Astrocyte (in vitro differentiated cells and primary cell): ENCODE results near the gene DPM3. TPM values are rescaled to one million over a fixed set of nuclear protein-coding genes. Genes with fewer than 3 reads are reported as not detected.

Experiments used
- DNase-seq: peaks from one replicate; pipeline ENCODE4 v3.0.0-alpha.2; 2010; ENCODE audit warnings: low read depth
- FAIRE-seq: peaks from 2 replicates; lab custom pipeline; 2011; peaks lifted over from hg19 to GRCh38; lab: Jason Lieb, UNC
- H2AFZ ChIP-seq: 2 replicates; pipeline ENCODE4 v1.6.0; 2012; ENCODE audit warnings: low read depth, low read length, inconsistent platforms
- H3K27ac ChIP-seq: 2 replicates; pipeline ENCODE4 v1.5.1; 2011; ENCODE audit warnings: low read depth, low read length, inconsistent platforms
- H3K27me3 ChIP-seq: 2 replicates; pipeline ENCODE4 v1.6.0; 2011; ENCODE audit warnings: low read length, inconsistent platforms; ENCODE audit not compliant: insufficient read depth
- H3K36me3 ChIP-seq: 2 replicates; pipeline ENCODE4 v1.5.1; 2011; ENCODE audit warnings: low read length, inconsistent platforms; ENCODE audit not compliant: insufficient read depth
- H3K4me1 ChIP-seq: 2 replicates; pipeline ENCODE4 v1.5.1; 2011; ENCODE audit warnings: low read length, inconsistent platforms; ENCODE audit not compliant: insufficient read depth
- H3K4me2 ChIP-seq: 2 replicates; pipeline ENCODE4 v1.6.0; 2012; ENCODE audit warnings: low read length, inconsistent platforms
- H3K4me3 ChIP-seq: 2 replicates; pipeline ENCODE4 v1.5.1; 2011; ENCODE audit warnings: low read depth, mild to moderate bottlenecking, low read length, inconsistent platforms; ENCODE audit not compliant: insufficient read depth
- H3K79me2 ChIP-seq: 2 replicates; pipeline ENCODE4 v1.6.0; 2012; ENCODE audit warnings: mild to moderate bottlenecking, low read length, inconsistent platforms; ENCODE audit not compliant: insufficient read depth
- H3K9ac ChIP-seq: 2 replicates; pipeline ENCODE4 v1.6.0; 2012; ENCODE audit warnings: mild to moderate bottlenecking, low read length, inconsistent platforms
- H3K9me3 ChIP-seq: 2 replicates; pipeline ENCODE4 v1.5.1; 2012; ENCODE audit warnings: low read depth, mild to moderate bottlenecking, low read length, inconsistent platforms; ENCODE audit not compliant: insufficient read depth
- H4K20me1 ChIP-seq: 2 replicates; pipeline ENCODE4 v1.6.0; 2012; ENCODE audit warnings: low read length, inconsistent platforms; ENCODE audit not compliant: insufficient read depth
- H3K27ac Mint-ChIP-seq: one replicate; pipeline ENCODE4 v1.8.0; 2021; ENCODE audit warnings: mild to moderate bottlenecking, mixed read lengths; ENCODE audit not compliant: unreplicated experiment
- H3K27me3 Mint-ChIP-seq: one replicate; pipeline ENCODE4 v1.8.0; 2021; ENCODE audit warnings: low read depth, mixed read lengths; ENCODE audit not compliant: unreplicated experiment
- H3K36me3 Mint-ChIP-seq: one replicate; pipeline ENCODE4 v1.8.0; 2021; ENCODE audit warnings: low read depth, mixed read lengths; ENCODE audit not compliant: unreplicated experiment
- H3K4me1 Mint-ChIP-seq: one replicate; pipeline ENCODE4 v1.8.0; 2021; ENCODE audit warnings: low read depth, mixed read lengths; ENCODE audit not compliant: unreplicated experiment
- H3K4me3 Mint-ChIP-seq: one replicate; pipeline ENCODE4 v1.8.0; 2021; ENCODE audit warnings: mild to moderate bottlenecking, moderate library complexity, mixed read lengths; ENCODE audit not compliant: unreplicated experiment
- H3K9me3 Mint-ChIP-seq: one replicate; pipeline ENCODE4 v1.8.0; 2021; ENCODE audit warnings: mild to moderate bottlenecking, mixed read lengths; ENCODE audit not compliant: unreplicated experiment
- CTCF ChIP-seq: IDR thresholded peaks from 2 replicates; pipeline ENCODE4 v1.5.1; 2011; ENCODE audit warnings: low read depth, mild to moderate bottlenecking, inconsistent platforms, low read length, moderate library complexity; ENCODE audit not compliant: insufficient read depth
- EZH2 ChIP-seq: IDR thresholded peaks from 2 replicates; pipeline ENCODE4 v1.6.1; 2012; ENCODE audit warnings: mild to moderate bottlenecking, low read length, inconsistent platforms; ENCODE audit not compliant: insufficient read depth
- total RNA-seq: library from RNA; stranded (reverse); gene quantifications from 2 replicates; pipeline ENCODE4 v1.2.1, GENCODE V29; 2021

DPM3 gene
- total RNA-seq, 1 donor from 2014 or later: 31.0 TPM

- TF ChIP-seq EZH2: no peak
- TF ChIP-seq CTCF: no peak
- Histone ChIP-seq H4K20me1 (no peaks in the 10 kb centered on the region), H2AFZ (no peak overlapping the region), H3K4me2 (no peak overlapping the region), H3K27me3 (peaks cover 16% of the 10 kb centered on the region), H3K9me3 (no peaks in the 10 kb centered on the region), H3K4me1 (peaks cover 7% of the 10 kb centered on the region), H3K27ac (no peak overlapping the region), H3K4me3 (no peak overlapping the region), H3K9ac (no peak overlapping the region), H3K79me2 (no peaks in the 10 kb centered on the region), H3K36me3 (no peaks in the 10 kb centered on the region)
- Mint-ChIP-seq H3K4me3 (no peak overlapping the region), H3K36me3 (no peaks in the 10 kb centered on the region), H3K27ac (no peak overlapping the region), H3K27me3 (peaks cover 13% of the 10 kb centered on the region), H3K4me1 (peaks cover 10% of the 10 kb centered on the region), H3K9me3 (no peaks in the 10 kb centered on the region)
- no peak for FAIRE-seq
- DNase-seq: no peak
Measured at GRCh38 chr1:155092131-155092530, 48.2 kb downstream of the DPM3 start.

- peaks cover 13% of the 10 kb centered on the region for H3K27me3 Mint-ChIP-seq
- Histone ChIP-seq H3K9ac (no peak overlapping the region), H3K4me2 (peak overlapping the region; percentile 50), H3K79me2 (no peaks in the 10 kb centered on the region), H3K36me3 (no peaks in the 10 kb centered on the region), H3K9me3 (no peaks in the 10 kb centered on the region), H3K4me1 (peaks cover 7% of the 10 kb centered on the region), H2AFZ (peak overlapping the region; percentile 61), H3K4me3 (no peak overlapping the region), H4K20me1 (no peaks in the 10 kb centered on the region), H3K27me3 (peaks cover 14% of the 10 kb centered on the region), H3K27ac (no peak overlapping the region)
- peak overlapping the region; percentile 53 for H3K27ac Mint-ChIP-seq
- no peaks in the 10 kb centered on the region for H3K36me3 Mint-ChIP-seq
- TF ChIP-seq EZH2: no peak
- TF ChIP-seq CTCF: peak; percentile 93
- DNase-seq: peak; percentile 16
- no peak overlapping the region for H3K4me3 Mint-ChIP-seq
- no peaks in the 10 kb centered on the region for H3K9me3 Mint-ChIP-seq
- no peak for FAIRE-seq
- H3K4me1 Mint-ChIP-seq: peaks cover 10% of the 10 kb centered on the region
Measured at GRCh38 chr1:155091071-155092051, 49.0 kb downstream of the DPM3 start.

Other genes starting within 250 kb of the DPM3 start
- gene PMVK, start 203.8 kb downstream of the DPM3 start, total RNA-seq: 15.5 and 15.6 TPM in 2 replicates
- 89.2 and 96.4 TPM in 2 replicates for gene PBXIP1, start 184.4 kb downstream of the DPM3 start, total RNA-seq
- gene PYGO2, start 178.7 kb downstream of the DPM3 start, total RNA-seq: 20.0 and 21.8 TPM in 2 replicates
- gene SHC1, start 169.8 kb downstream of the DPM3 start, total RNA-seq: 391 and 397 TPM in 2 replicates
- 36.5 and 37.9 TPM in 2 replicates for gene CKS1B, start 165.8 kb downstream of the DPM3 start, total RNA-seq
- gene FLAD1, start 157.2 kb downstream of the DPM3 start, total RNA-seq: 46.6 and 51.5 TPM in 2 replicates
- 0.99 TPM in 1 of 2 replicates, not detected in the other for gene LENEP, start 146.9 kb downstream of the DPM3 start, total RNA-seq
- 46.1 and 47.5 TPM in 2 replicates for gene ZBTB7B, start 137.7 kb downstream of the DPM3 start, total RNA-seq
- 0.34 and 0.36 TPM in 2 replicates for gene DCST2, start 106.8 kb downstream of the DPM3 start, total RNA-seq
- not detected in 2 replicates for gene DCST1, start 106.7 kb downstream of the DPM3 start, total RNA-seq
- gene ADAM15, start 89.2 kb downstream of the DPM3 start, total RNA-seq: 66.8 and 68.3 TPM in 2 replicates
- gene EFNA4, start 76.8 kb downstream of the DPM3 start, total RNA-seq: 11.8 TPM in 2 replicates
- gene EFNA3, start 61.7 kb downstream of the DPM3 start, total RNA-seq: 2.9 and 3.4 TPM in 2 replicates
- 11.3 and 16.4 TPM in 2 replicates for gene EFNA1, start 12.7 kb downstream of the DPM3 start, total RNA-seq
- gene SLC50A1, start 4.7 kb downstream of the DPM3 start, total RNA-seq: 22.8 and 25.4 TPM in 2 replicates
- 161 TPM in 2 replicates for gene KRTCAP2, start 32.8 kb upstream of the DPM3 start, total RNA-seq
- 13.2 and 13.6 TPM in 2 replicates for gene TRIM46, start 33.3 kb upstream of the DPM3 start, total RNA-seq
- gene THBS3, start 67.4 kb upstream of the DPM3 start, total RNA-seq: 153 and 162 TPM in 2 replicates
- 39.8 and 41.8 TPM in 2 replicates for gene MTX1, start 68.2 kb upstream of the DPM3 start, total RNA-seq
- gene ENTREP3, start 115.0 kb upstream of the DPM3 start, total RNA-seq: 51.1 and 51.7 TPM in 2 replicates
- gene SCAMP3, start 121.8 kb upstream of the DPM3 start, total RNA-seq: 68.9 and 70.3 TPM in 2 replicates
- gene CLK2, start 133.0 kb upstream of the DPM3 start, total RNA-seq: 31.7 and 36.1 TPM in 2 replicates
- 3.4 and 3.6 TPM in 2 replicates for gene HCN3, start 136.9 kb upstream of the DPM3 start, total RNA-seq
- not detected in 2 replicates for gene PKLR, start 160.9 kb upstream of the DPM3 start, total RNA-seq
- gene FDPS, start 168.3 kb upstream of the DPM3 start, total RNA-seq: 153 and 217 TPM in 2 replicates
- gene RUSC1, start 180.4 kb upstream of the DPM3 start, total RNA-seq: 48.0 and 48.7 TPM in 2 replicates